ENCODE data around the gene OR4D9.

OR4D9 gene

DNA sequence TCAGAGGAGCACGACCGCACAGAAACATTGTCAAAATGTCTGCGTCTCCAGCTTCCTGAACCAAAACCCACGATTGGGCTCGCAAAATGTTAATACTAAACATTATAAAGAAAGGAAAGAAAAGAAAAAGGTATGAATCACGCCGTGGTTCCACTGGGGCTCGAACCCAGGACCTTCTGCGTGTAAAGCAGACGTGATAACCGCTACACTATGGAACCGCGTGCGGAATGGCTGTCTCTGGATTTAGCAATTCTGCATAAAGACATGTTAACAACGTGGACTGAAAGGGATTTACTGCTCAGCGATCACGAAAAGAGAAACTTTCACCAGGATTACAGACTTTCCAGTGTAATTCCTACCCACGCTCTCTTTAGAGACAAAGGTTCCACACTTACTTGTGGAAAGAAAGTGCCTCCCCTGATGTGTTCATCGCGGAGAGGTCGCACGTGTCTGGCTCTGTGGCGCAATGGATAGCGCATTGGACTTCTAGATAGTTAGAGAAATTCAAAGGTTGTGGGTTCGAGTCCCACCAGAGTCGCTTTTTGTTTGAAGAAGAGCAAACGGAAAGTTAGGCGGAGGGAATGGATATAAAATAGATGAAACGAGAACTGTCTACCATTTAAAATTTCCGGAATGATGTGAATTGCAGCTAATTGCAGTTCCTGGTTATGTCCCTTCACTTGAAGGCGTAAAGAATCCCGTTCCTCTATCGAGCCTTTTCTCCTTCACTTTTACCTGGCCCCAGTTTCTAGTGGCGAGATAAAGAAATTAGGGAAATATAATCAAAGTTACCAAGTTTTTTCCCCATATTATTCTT, 39.7 kb downstream of the OR4D9 start:
- DNase-seq (ENCODE audit: low read depth in 3 of 3), result peak; percentile 68 to 72 (median 69)

DNA sequence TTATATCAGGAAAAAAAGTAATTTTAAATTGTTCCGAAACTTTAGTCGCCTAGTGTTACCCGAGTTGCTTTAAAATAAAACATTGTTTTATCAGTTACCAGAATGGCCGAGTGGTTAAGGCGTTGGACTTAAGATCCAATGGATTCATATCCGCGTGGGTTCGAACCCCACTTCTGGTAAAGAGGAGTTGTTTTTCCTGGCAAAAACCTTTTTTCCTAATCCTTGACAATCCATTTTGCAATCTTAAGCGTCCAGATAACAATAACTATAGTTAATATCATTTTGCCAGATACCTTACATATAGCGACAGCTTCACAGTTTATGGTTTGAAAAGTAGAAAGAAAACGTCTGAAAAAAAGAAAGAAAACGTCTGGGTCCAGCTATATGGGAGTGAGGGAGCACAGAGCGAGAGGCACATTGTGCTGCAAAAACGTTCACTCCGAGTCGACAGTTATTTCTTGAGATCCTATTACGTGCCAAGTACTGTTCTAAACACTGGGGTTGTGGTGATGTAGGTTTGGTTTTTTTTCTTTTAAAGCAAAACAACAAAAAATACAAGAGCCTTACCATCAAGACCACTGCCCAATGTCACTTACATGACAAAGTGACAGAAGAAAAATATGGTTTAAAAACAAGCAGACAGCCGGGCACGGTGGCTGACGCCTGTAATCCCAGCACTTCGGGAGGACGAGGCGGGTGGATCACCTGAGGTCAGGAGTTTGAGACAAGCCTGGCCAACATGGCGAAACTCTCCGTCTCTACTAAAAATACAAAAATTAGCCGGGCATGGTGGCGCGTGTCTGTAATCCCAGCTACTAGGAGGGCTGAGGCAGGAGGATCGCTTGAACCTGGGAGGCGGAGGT, 40.6 kb downstream of the OR4D9 start:
- DNase-seq (ENCODE audit: low read depth in 3 of 3), result no peak

DNA sequence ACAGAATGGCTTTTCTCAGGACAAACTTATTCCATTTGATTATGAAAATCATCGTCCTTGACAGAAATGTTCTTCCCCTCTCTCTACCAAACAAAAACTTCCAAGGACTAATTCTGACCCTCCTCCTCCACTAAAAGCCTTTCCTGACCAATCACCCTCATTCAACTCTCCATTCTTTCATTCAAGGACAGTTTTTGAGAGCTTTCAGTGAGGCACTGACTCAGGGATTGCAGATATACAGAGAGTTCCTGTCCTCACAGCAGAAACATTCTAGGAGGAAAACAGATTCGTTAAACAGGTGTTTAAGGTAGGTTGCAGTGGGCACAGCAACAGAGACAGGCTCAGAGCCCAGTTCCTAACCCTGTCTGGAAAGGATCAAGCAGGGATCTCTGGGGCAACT, 41.5 kb downstream of the OR4D9 start:
- DNase-seq (ENCODE audit: low read depth in 3 of 3), result no peak

DNA sequence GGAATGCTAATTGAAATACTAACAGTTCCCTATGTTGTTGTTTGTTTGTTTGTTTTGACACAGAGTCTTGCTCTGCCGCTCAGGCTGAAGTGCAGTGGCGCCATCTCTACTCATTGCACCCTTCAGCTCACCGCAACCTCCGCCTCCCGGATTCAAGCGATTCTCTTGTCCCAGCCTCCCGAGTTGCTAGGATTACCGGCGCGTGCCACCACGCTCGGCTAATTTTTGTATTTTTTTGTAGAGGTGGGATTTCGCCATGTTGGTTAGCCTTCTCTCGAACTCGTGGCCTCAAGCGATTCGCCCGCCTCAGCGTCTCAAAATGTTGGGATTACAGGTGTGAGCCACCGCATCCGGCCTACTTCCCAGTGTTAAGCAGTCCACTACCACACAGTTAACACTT, 42.0 kb downstream of the OR4D9 start:
- no peak for DNase-seq (ENCODE audit: low read depth in 3 of 3)

DNA sequence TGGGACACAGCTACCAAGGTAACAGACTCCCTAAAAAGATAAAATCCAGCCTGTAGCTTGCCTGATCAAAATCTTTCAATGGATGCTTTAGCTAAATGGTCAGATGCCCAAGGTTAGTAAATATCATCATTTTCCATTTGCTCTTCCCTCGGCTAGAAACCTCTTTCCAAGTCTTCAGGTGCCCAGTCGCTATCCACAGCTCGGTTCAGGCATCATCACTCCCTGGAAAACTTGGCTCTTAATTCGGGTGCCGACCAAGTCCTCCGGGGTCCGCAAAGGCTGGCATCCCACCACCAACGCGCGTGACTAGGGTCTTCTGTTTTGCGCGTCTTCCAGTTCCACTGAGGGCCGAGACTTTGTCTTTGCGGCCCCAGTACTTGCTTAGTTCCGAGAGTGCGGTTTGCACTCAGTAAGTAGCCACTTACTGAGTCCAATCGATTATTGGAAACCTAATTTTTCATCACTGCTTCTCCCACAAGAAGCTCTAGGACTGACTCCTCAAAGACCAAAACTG, 44.3 kb downstream of the OR4D9 start:
- no peak for DNase-seq (ENCODE audit: low read depth in 3 of 3)

DNA sequence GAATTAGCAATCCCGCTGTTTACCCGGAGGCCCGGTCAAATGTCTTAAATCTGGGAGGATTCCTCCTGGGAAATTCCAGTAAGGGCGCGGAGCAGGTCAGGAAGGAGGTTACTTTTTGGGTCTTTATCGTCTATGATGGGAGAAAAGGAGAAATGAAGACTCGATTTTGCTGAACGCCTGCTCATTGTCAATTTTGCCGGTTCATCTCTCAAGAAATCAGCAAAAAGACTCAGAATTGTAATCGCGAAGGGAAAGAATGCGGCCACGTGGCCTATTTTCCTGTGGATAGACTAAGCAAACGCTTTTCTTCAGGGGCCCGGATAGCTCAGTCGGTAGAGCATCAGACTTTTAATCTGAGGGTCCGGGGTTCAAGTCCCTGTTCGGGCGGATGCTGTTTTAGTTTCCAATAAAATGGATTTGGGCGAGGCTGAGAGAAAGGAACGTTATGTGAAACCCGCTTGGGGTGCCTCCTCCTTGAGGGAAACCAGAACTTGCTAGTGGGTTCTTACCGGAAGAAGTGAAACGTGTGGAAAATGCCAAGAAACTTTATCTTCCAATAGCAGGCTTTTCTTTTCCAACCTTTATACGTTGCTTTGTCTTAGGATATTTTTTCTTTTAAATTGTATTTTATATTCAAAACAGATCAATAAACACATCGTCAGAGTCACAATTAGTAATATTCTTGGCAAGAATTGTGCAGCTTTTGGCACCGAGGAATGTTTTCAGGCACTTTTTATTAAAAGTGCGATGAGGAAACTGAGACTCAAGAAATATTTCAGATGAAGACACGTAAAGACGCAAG, 45.0 kb downstream of the OR4D9 start:
- DNase-seq (ENCODE audit: low read depth in 3 of 3), result peak; percentile 40 to 60 (median 52)

DNA sequence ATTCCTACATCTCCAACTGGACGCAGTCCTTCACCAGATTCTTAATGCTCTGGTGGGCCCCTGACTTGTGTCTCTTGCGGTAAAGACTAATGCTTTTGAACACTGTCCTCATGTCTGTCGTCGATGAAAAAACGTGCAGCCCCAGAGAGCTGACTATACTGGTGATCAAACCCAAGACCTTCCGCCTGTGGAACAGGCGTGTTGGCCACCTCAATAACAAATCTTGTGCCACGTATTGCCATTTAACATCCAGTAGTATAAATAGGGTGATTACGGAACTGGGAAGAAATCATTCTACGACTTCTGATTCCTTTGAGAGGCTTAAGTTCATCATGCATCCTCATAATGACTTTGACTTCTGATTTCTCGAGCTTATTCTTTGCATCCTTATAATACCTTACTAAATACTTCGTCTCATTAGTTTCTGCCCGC, 45.6 kb downstream of the OR4D9 start:
- no peak for DNase-seq (ENCODE audit: low read depth in 3 of 3)

DNA sequence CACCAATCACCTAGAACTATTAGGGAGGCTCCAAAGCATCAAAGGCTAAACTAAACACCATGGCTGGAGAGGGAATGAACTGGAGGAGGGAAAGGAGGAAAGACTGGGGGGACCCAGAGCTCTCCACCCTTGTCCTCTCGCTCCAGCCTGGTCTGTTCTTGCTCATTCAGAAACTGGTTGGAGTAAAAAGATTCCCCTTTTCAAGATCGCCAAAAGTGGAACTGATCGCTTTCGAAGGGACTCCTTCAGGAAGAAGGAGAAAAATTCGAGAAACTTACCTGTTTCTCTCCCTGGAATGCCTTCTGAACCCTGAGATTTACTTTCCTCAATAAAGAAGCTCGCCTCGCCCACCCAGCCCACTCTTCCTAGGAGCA, 46.9 kb downstream of the OR4D9 start:
- no peak for DNase-seq (ENCODE audit: low read depth in 3 of 3)

DNA sequence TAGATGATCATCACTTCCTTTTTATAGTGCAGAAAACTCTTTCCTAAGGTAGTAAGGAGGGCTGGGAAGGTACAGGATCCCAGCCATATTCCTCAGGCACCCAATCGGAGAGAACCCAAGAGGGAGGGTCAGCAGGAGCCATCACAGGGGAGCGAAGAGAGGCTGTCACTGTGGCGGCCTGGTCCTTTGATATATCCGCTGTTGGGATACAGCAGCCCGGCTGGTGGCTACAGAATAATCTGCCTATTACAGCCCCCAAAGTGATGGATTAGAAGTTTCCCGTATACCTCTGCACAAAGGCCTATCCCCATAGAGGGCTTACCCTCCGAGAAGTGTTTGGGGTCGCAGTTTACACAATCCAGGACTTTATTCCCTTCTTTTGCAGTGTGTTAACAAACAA, 48.5 kb downstream of the OR4D9 start:
- no peak for DNase-seq (ENCODE audit: low read depth in 3 of 3)

DNA sequence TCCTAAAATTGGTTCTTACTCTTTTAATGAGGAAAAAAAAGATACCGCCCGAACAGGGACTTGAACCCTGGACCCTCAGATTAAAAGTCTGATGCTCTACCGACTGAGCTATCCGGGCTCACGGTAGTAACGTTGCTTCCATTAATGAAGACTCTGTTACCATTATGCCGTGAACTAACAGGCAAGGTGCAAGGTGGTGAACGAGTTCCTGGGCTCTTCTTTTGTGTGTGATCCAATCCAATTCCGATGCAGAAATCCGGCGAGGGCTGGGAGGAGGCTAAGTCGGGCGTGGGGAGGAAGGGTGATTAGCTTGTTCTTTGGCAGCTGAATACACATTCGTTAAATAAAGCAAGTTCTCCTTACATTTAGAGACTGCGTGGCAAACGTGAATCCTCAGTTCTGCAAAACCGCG, 49.0 kb downstream of the OR4D9 start:
- peak; percentile 39 to 60 (median 50) for DNase-seq (ENCODE audit: low read depth in 3 of 3)

DNA sequence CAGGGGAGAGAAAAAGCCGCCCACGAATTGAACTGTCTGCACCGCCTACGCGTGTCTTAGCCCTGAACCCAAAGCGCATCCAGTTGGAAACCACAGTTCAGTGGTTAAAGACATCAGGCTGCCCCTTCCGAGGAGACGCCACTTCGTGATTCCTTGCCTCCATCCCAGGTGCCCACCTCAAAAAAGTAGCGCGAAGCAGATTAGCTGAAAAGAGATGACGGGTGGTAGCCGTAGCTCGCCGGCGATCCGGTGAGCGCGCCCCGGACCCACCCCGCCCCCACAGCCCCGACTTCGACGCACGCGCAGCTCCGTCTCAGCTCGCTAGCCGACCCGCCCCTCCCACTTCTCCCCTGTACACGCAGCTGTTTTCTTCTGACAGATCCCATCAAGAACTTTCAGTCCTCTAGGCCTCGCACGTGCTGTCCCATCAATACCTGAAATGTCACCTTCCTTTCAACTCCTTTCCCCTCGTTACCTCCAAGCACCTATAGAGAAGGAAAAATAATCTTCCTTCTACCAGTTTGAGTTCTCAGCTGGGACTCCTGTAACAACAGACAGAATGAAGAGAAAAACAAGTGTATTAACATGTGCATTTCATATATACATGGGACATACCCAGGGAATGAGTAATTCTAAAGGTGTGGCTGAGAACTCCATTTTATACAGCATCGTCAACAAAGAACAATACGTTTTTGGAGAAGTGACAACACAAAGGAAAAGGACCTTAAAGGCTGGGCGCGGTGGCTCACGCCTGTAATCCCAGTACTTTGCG, 49.5 kb downstream of the OR4D9 start:
- peak; percentile 69 to 80 (median 71) for DNase-seq (ENCODE audit: low read depth in 3 of 3)

DNA sequence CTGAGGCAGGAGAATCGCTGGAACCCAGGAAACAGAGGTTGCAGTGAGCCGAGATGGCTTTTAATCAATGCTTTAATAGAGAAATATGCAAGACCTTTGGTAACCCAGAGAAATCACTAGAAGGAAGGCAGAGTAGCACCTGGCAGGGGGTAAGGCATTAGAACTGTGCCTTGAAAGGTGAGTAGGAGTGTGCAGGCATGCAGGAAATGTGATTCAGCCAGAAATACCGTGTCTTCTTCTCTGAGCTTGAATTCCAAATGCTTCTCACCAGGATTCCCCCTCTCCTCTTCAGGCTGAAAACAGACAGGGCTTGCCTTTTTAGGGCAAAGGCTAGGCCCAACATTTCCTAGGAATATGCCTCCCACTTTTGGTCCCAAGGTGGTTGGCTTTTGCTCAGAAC, 51.0 kb downstream of the OR4D9 start:
- no peak for DNase-seq (ENCODE audit: low read depth in 3 of 3)

Measured in stimulated activated CD4-positive, alpha-beta T cell treated with anti-CD3 and anti-CD28 coated beads, TNF-alpha, amount 100 ng/mL, for 4 hours (primary cell).